Esophagus squamous epithelium (tissue), 5 donors: Measurements from ENCODE around the gene IL19. TPM values are rescaled to one million over a fixed set of nuclear protein-coding genes. Genes with fewer than 3 reads are reported as not detected.

Experiments
- DNase-seq: peaks from one replicate; lab custom pipeline; 2025; lab: John Stamatoyannopoulos, UW
- H3K27ac ChIP-seq, 4 donors: fragments of 200-600 bp; sonication (generic); one replicate each; pipeline ENCODE4 v1.5.1; 2016 to 2019; ENCODE audit warnings: mild to moderate bottlenecking in 1 of 4
- H3K27me3 ChIP-seq, 4 donors: fragments of 200-600 bp; sonication (generic); 1 replicate in 3 of 4; 2 replicates in 1 of 4; pipeline versions ENCODE4 v1.5.1 to v1.6.0; 2017 to 2021; ENCODE audit warnings: antibody characterized with exemption in 1 of 4
- H3K36me3 ChIP-seq, 3 donors: fragments of 200-600 bp; sonication (generic); one replicate each; pipeline ENCODE4 v1.5.1; 2016 to 2019
- H3K4me1 ChIP-seq, 3 donors: fragments of 200-600 bp; sonication (generic); one replicate each; pipeline ENCODE4 v1.5.1; 2017 to 2019
- H3K4me3 ChIP-seq, 4 donors: fragments of 200-600 bp; sonication (generic); 1 replicate in 3 of 4; 2 replicates in 1 of 4; pipeline ENCODE4 v1.5.1; 2016 to 2019; ENCODE audit warnings: mild to moderate bottlenecking in 2 of 4, moderate library complexity in 1 of 4
- H3K9me3 ChIP-seq, 3 donors: fragments of 200-600 bp; sonication (generic); one replicate each; pipeline ENCODE4 v1.5.1; 2016 to 2019
- POLR2A ChIP-seq, 4 donors: fragments of 450-650 bp; IDR thresholded peaks; one replicate each; pipeline ENCODE4 v1.6.1; 2017; ENCODE audit warnings: antibody characterized with exemption in 4 of 4, mild to moderate bottlenecking in 4 of 4, moderate library complexity in 3 of 4
- WGBS, 2 donors: methylation state at CpG; one replicate each; pipeline ENCODE4 v1.1.5; 2018; 5-methylcytosine and 5-hydroxymethylcytosine counted together
- intact Hi-C: fragments of 100-400 bp; cut with DNase I; formaldehyde crosslinking; loops from one replicate; pipeline ENCODE4 v1.15.0; 2022
- small RNA-seq, 4 donors: library from RNA; depleted of rRNA; stranded (forward); fragments of <200 nt; gene quantifications; one replicate each; pipeline ENCODE3, GENCODE V24; 2016
- total RNA-seq, 4 donors: library from RNA; depleted of rRNA; stranded (reverse); fragments of >200 nt; gene quantifications; one replicate each; pipeline ENCODE4 v1.1.0, GENCODE V29; 2016
- TF ChIP-seq, protein P1 (sequence below), 6 experiments: fragments of 450-650 bp in 4 of 6; fragments of 200-600 bp in 2 of 6; sonication (generic) in 2 of 6; IDR thresholded peaks; one replicate each; pipeline ENCODE4 v1.5.1; 2016 to 2019; ENCODE audit warnings: antibody characterized with exemption in 6 of 6, mild to moderate bottlenecking in 4 of 6, moderate library complexity in 4 of 6
- donor health status: DM: yes; HTN: yes; CAD: no.

IL19 gene
- total RNA-seq, 4 donors from 2014 or later = 0.23 to 16.8 (median 16.3) TPM; not detected in 1

DNA sequence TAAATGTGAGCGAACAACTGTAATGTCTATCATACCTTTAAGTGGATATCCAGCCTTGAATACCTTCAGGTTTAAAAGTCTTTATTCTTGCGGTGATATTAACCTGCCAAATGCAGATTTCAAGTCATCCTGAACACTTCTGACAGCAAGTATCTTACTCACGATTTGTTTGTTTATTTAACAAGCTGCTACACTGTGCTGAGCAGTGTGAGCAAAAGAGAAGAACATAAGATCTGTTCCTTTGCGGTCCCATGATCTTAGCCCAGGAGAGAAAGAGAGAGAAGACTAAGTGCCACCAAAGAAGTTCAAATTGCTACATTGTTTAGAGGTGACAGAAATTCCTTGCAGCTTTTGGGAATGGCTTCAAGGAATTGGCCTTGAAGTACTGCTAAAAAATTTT lies 117.1 kb downstream of the IL19 start:
- H3K4me1 ChIP-seq = peaks cover 3 to 47% (median 10%) of the 10 kb centered on the region in 3 donors
- no peaks in the 10 kb centered on the region for H3K9me3 ChIP-seq
- H3K27me3 ChIP-seq = peaks cover 0 to 11% (median 0%) of the 10 kb centered on the region in 4 donors
- no peak overlapping the region for H3K27ac ChIP-seq
- H3K4me3 ChIP-seq = no peak overlapping the region
- WGBS, 2 donors = 39 to 44% methylated on average over 4 of the region's 4 CpGs
- DNase-seq = no peak
- intact Hi-C loops = no loop called here
- TF ChIP-seq POLR2A (IDR thresholded peaks at IDR 0.05) = no peak
- TF ChIP-seq, protein P1, sequence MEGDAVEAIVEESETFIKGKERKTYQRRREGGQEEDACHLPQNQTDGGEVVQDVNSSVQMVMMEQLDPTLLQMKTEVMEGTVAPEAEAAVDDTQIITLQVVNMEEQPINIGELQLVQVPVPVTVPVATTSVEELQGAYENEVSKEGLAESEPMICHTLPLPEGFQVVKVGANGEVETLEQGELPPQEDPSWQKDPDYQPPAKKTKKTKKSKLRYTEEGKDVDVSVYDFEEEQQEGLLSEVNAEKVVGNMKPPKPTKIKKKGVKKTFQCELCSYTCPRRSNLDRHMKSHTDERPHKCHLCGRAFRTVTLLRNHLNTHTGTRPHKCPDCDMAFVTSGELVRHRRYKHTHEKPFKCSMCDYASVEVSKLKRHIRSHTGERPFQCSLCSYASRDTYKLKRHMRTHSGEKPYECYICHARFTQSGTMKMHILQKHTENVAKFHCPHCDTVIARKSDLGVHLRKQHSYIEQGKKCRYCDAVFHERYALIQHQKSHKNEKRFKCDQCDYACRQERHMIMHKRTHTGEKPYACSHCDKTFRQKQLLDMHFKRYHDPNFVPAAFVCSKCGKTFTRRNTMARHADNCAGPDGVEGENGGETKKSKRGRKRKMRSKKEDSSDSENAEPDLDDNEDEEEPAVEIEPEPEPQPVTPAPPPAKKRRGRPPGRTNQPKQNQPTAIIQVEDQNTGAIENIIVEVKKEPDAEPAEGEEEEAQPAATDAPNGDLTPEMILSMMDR (IDR thresholded peaks at IDR 0.05) = no peak
- H3K36me3 ChIP-seq = no peaks in the 10 kb centered on the region

GRCh38 chr1:206890125-206891060 lies 119.8 kb downstream of the IL19 start:
- Histone ChIP-seq H3K4me1 (peaks cover 3 to 40% (median 5%) of the 10 kb centered on the region in 3 donors), H3K9me3 (no peaks in the 10 kb centered on the region), H3K4me3 (no peak overlapping the region), H3K27ac (peak overlapping the region in 1 of 4 donors; percentile 20), H3K27me3 (peaks cover 0 to 11% (median 0%) of the 10 kb centered on the region in 4 donors), H3K36me3 (no peaks in the 10 kb centered on the region)
- intact Hi-C loops = no loop called here
- DNase-seq = no peak
- WGBS, 2 donors = 45 to 53% methylated on average over 13 to 15 of the region's 15 CpGs
- TF ChIP-seq, protein P1 (IDR thresholded peaks at IDR 0.05) = no peak
- no peak for TF ChIP-seq POLR2A (IDR thresholded peaks at IDR 0.05)

- Histone ChIP-seq H3K36me3 (no peaks in the 10 kb centered on the region), H3K27ac (no peak overlapping the region), H3K4me1 (peaks cover 4 to 41% (median 7%) of the 10 kb centered on the region in 3 donors), H3K27me3 (peaks cover 0 to 11% (median 0%) of the 10 kb centered on the region in 4 donors), H3K4me3 (no peak overlapping the region), H3K9me3 (no peaks in the 10 kb centered on the region)
- TF ChIP-seq POLR2A (IDR thresholded peaks at IDR 0.05) = no peak
- TF ChIP-seq, protein P1 (IDR thresholded peaks at IDR 0.05) = no peak
- DNase-seq = no peak
- 38 to 63% methylated on average over 1 of the region's 1 CpG for WGBS, 2 donors
- intact Hi-C loops = no loop called here
Observed at GRCh38 chr1:206891412-206891811, 120.8 kb downstream of the IL19 start.

Small RNA genes lying within 50 kb of the gene (small RNA-seq; reads per million reads assigned to genes)
- 0 reads per million in 4 donors for gene RF00019

Other genes starting within 250 kb of the IL19 start
- gene EIF2D, start 158.3 kb upstream of the IL19 start, total RNA-seq = 10 to 100 TPM; 26.8 to 54.4 (median 42.2) TPM
- 1 to 10 TPM; 2.5 to 9.1 (median 4.0) TPM for gene DYRK3, start 135.2 kb upstream of the IL19 start, total RNA-seq
- gene MAPKAPK2, start 85.9 kb upstream of the IL19 start, total RNA-seq = 10 to 100 TPM; 37.8 to 50.7 (median 43.2) TPM
- gene IL10, start 1.7 kb downstream of the IL19 start, total RNA-seq = 1 to 10 TPM in 2 of 4 donors, under 1 TPM in 1, not detected in 1; 0.70 to 2.5 (median 1.5) TPM
- 1 to 10 TPM in 1 of 4 donors, not detected in 3; 1.1 TPM for gene IL20, start 94.8 kb downstream of the IL19 start, total RNA-seq
- not detected for gene IL24, start 126.7 kb downstream of the IL19 start, total RNA-seq
- 1 to 10 TPM in 1 of 4 donors, under 1 TPM in 2, not detected in 1; 0.88 to 4.2 (median 1.00) TPM for gene FCMR, start 151.2 kb downstream of the IL19 start, total RNA-seq
- gene PIGR, start 175.7 kb downstream of the IL19 start, total RNA-seq = 100 to 1,000 TPM in 1 of 4 donors, 1 to 10 TPM in 1, under 1 TPM in 1, not detected in 1; 0.99 to 144 (median 1.1) TPM
- not detected for gene FCAMR, start 199.7 kb downstream of the IL19 start, total RNA-seq